ENCODE data around the gene FHIT. TPM values are rescaled to one million over a fixed set of nuclear protein-coding genes. Genes with fewer than 3 reads are reported as not detected.

Gene FHIT
- total RNA-seq, 2 donors from 2014 or later: 6.8 to 12.3 TPM

GRCh38 chr3:61283876-61284275, 32.6 kb upstream of the FHIT start:
- no peaks in the 10 kb centered on the region for H3K9me3 Mint-ChIP-seq
- Histone ChIP-seq H3K4me3 (ENCODE audit: low read length) (no peak overlapping the region), H3K4me1 (ENCODE audit: control insufficient read depth, insufficient read depth, low read length) (no peaks in the 10 kb centered on the region), H3K9ac (ENCODE audit: extremely low read depth, low read length, poor library complexity, severe bottlenecking) (no peak overlapping the region), H3K36me3 (ENCODE audit: control insufficient read depth, insufficient read depth, low read length) (no peaks in the 10 kb centered on the region), H3K9me3 (ENCODE audit: control insufficient read depth, low read length) (no peaks in the 10 kb centered on the region), H3K27me3 (ENCODE audit: control insufficient read depth, insufficient read depth, low read length, poor library complexity, severe bottlenecking) (no peaks in the 10 kb centered on the region), H3K27ac (ENCODE audit: low read depth, low read length) (no peak overlapping the region)
- TF ChIP-seq CTCF (conservative IDR thresholded peaks at IDR 0.05): no peak
- peaks cover 6% of the 10 kb centered on the region for H3K4me1 Mint-ChIP-seq
- H3K27ac Mint-ChIP-seq: no peak overlapping the region
- no peak for DNase-seq
- no peaks in the 10 kb centered on the region for H3K27me3 Mint-ChIP-seq (ENCODE audit: insufficient read depth)
- no peak overlapping the region for H3K4me3 Mint-ChIP-seq
- H3K36me3 Mint-ChIP-seq (ENCODE audit: low read depth): no peaks in the 10 kb centered on the region

- Histone ChIP-seq H3K4me1 (ENCODE audit: control insufficient read depth, insufficient read depth, low read length) (no peaks in the 10 kb centered on the region), H3K36me3 (ENCODE audit: control insufficient read depth, insufficient read depth, low read length) (no peaks in the 10 kb centered on the region), H3K27ac (ENCODE audit: low read depth, low read length) (no peak overlapping the region), H3K9ac (ENCODE audit: extremely low read depth, low read length, poor library complexity, severe bottlenecking) (no peak overlapping the region), H3K27me3 (ENCODE audit: control insufficient read depth, insufficient read depth, low read length, poor library complexity, severe bottlenecking) (no peaks in the 10 kb centered on the region), H3K9me3 (ENCODE audit: control insufficient read depth, low read length) (no peaks in the 10 kb centered on the region), H3K4me3 (ENCODE audit: low read length) (no peak overlapping the region)
- no peak for TF ChIP-seq CTCF (conservative IDR thresholded peaks at IDR 0.05)
- H3K36me3 Mint-ChIP-seq (ENCODE audit: low read depth): no peaks in the 10 kb centered on the region
- H3K27me3 Mint-ChIP-seq (ENCODE audit: insufficient read depth): no peaks in the 10 kb centered on the region
- 91 to 93% methylated on average over 2 of the region's 2 CpGs for WGBS, 2 experiments (ENCODE audit: insufficient coverage in 1 of 2, insufficient read length in 1 of 2)
- H3K27ac Mint-ChIP-seq: no peak overlapping the region
- DNase-seq: no peak
- H3K9me3 Mint-ChIP-seq: no peaks in the 10 kb centered on the region
- no peak overlapping the region for H3K4me3 Mint-ChIP-seq
- H3K4me1 Mint-ChIP-seq: peaks cover 6% of the 10 kb centered on the region
Measured at GRCh38 chr3:61278713-61279112, 27.5 kb upstream of the FHIT start.

- no peak overlapping the region for H3K4me3 Mint-ChIP-seq
- no peaks in the 10 kb centered on the region for H3K36me3 ChIP-seq (ENCODE audit: control insufficient read depth, insufficient read depth, low read length)
- no peaks in the 10 kb centered on the region for H3K27me3 Mint-ChIP-seq (ENCODE audit: insufficient read depth)
- 88 to 100% methylated on average over 2 of the region's 2 CpGs for WGBS, 2 experiments (ENCODE audit: insufficient coverage in 1 of 2, insufficient read length in 1 of 2)
- DNase-seq: no peak
- H3K9me3 ChIP-seq (ENCODE audit: control insufficient read depth, low read length): no peaks in the 10 kb centered on the region
- no peak overlapping the region for H3K4me3 ChIP-seq (ENCODE audit: low read length)
- no peaks in the 10 kb centered on the region for H3K27me3 ChIP-seq (ENCODE audit: control insufficient read depth, insufficient read depth, low read length, poor library complexity, severe bottlenecking)
- H3K9me3 Mint-ChIP-seq: no peaks in the 10 kb centered on the region
- TF ChIP-seq CTCF (conservative IDR thresholded peaks at IDR 0.05): no peak
- H3K4me1 ChIP-seq (ENCODE audit: control insufficient read depth, insufficient read depth, low read length): no peaks in the 10 kb centered on the region
- H3K9ac ChIP-seq (ENCODE audit: extremely low read depth, low read length, poor library complexity, severe bottlenecking): no peak overlapping the region
- no peak overlapping the region for H3K27ac ChIP-seq (ENCODE audit: low read depth, low read length)
- no peak overlapping the region for H3K27ac Mint-ChIP-seq
- H3K36me3 Mint-ChIP-seq (ENCODE audit: low read depth): no peaks in the 10 kb centered on the region
- peaks cover 6% of the 10 kb centered on the region for H3K4me1 Mint-ChIP-seq
Measured at GRCh38 chr3:61277411-61277810, 26.2 kb upstream of the FHIT start.
